Urothelium cell line (cell line): ENCODE measurements around the gene TMEM273.
A peak's percentile ranks its signal among the peaks of the same experiment; 100 is the strongest.

Experiments used
- DNase-seq: peaks from one replicate; pipeline ENCODE4 v3.0.0; 2011; ENCODE audit warnings: low spot score, mixed read lengths
- FAIRE-seq: peaks from 2 replicates; lab custom pipeline; 2011; peaks lifted over from hg19 to GRCh38; lab: Jason Lieb, UNC

TMEM273 gene

GRCh38 chr10:49120911-49121310 lies 67.3 kb downstream of the TMEM273 start:
- FAIRE-seq (no peak), DNase-seq (no peak)

GRCh38 chr10:49119746-49120145 lies 68.4 kb downstream of the TMEM273 start:
- DNase-seq (no peak), FAIRE-seq (no peak)

GRCh38 chr10:49118430-49119074 lies 69.6 kb downstream of the TMEM273 start:
- no peak for FAIRE-seq
- no peak for DNase-seq

GRCh38 chr10:49117376-49118070 lies 70.7 kb downstream of the TMEM273 start:
- FAIRE-seq (no peak), DNase-seq (no peak)

- DNase-seq (no peak), FAIRE-seq (no peak)
These were observed 71.4 kb downstream of the TMEM273 start for GRCh38 chr10:49116509-49117375.

- FAIRE-seq = no peak
These were observed 72.2 kb downstream of the TMEM273 start for GRCh38 chr10:49115796-49116508.

GRCh38 chr10:49115015-49115795 lies 73.0 kb downstream of the TMEM273 start, which contains the start of gene VSTM4:
VSTM4 (minus strand) TSS chr10:49115522; CDS start chr10:49115485, 37 bp downstream.
- DNase-seq (peak; percentile 71), FAIRE-seq (no peak)

More at GRCh38 chr10:49115796-49116508, 72.2 kb downstream of the TMEM273 start:
- no peak for DNase-seq

GRCh38 chr10:49114718-49115014 lies 73.5 kb downstream of the TMEM273 start:
- FAIRE-seq (no peak), DNase-seq (no peak)

- FAIRE-seq (no peak), DNase-seq (no peak)
These were observed 74.5 kb downstream of the TMEM273 start for GRCh38 chr10:49113741-49114141.

GRCh38 chr10:49112851-49113250 lies 75.3 kb downstream of the TMEM273 start:
- DNase-seq (no peak), FAIRE-seq (no peak)

GRCh38 chr10:49112098-49112497 lies 76.1 kb downstream of the TMEM273 start:
- FAIRE-seq = no peak
- no peak for DNase-seq

- FAIRE-seq (no peak), DNase-seq (no peak)
These were observed 76.9 kb downstream of the TMEM273 start for GRCh38 chr10:49111320-49111698.

GRCh38 chr10:49110684-49111319 lies 77.4 kb downstream of the TMEM273 start:
- FAIRE-seq = no peak
- no peak for DNase-seq

GRCh38 chr10:49109669-49110340 lies 78.4 kb downstream of the TMEM273 start:
- DNase-seq (no peak), FAIRE-seq (no peak)

GRCh38 chr10:49108656-49109055 lies 79.5 kb downstream of the TMEM273 start:
- FAIRE-seq = no peak
- no peak for DNase-seq

GRCh38 chr10:49107887-49108267 lies 80.3 kb downstream of the TMEM273 start:
- no peak for FAIRE-seq
- DNase-seq = no peak

GRCh38 chr10:49107111-49107886 lies 80.9 kb downstream of the TMEM273 start:
- no peak for DNase-seq
- no peak for FAIRE-seq

GRCh38 chr10:49106451-49106850 lies 81.7 kb downstream of the TMEM273 start:
- FAIRE-seq = no peak
- DNase-seq = no peak

- DNase-seq (no peak), FAIRE-seq (no peak)
These were observed 83.1 kb downstream of the TMEM273 start for GRCh38 chr10:49105076-49105475.
